ENCODE data around the gene MINAR1.

The MINAR1 gene

GRCh38 chr15:79479616-79480015, 47.5 kb downstream of the MINAR1 start:
- no peak overlapping the region for H3K14ac ChIP-seq (ENCODE audit: low read length)
- no peaks in the 10 kb centered on the region for H3K79me1 ChIP-seq (ENCODE audit: low read depth, low read length)
- H2AK5ac ChIP-seq (ENCODE audit: low read depth, low read length) = no peak overlapping the region
- no peak overlapping the region for H3K4ac ChIP-seq (ENCODE audit: low read length)
- no peak overlapping the region for H3K4me2 ChIP-seq (ENCODE audit: insufficient read depth, low read length, poor library complexity, severe bottlenecking)
- H3K4me3 ChIP-seq (ENCODE audit: low read length in 2 of 2) = no peak overlapping the region
- H3K4me1 ChIP-seq (ENCODE audit: control insufficient read depth in 2 of 2, insufficient read depth in 1 of 2, low read depth in 1 of 2, low read length in 2 of 2) = no peaks in the 10 kb centered on the region
- no peaks in the 10 kb centered on the region for H3K9me3 ChIP-seq (replicated peaks in 1 of 2; ENCODE audit: control insufficient read depth in 2 of 2, insufficient read depth in 1 of 2, low read depth in 1 of 2, low read length in 2 of 2)
- H2BK5ac ChIP-seq (ENCODE audit: low read length) = no peak overlapping the region
- H3K36me3 ChIP-seq (replicated peaks in 1 of 2; ENCODE audit: control insufficient read depth in 2 of 2, insufficient read depth in 2 of 2, low read length in 2 of 2) = no peaks in the 10 kb centered on the region
- no peak overlapping the region for H2BK12ac ChIP-seq (ENCODE audit: low read length)
- no peak for DNase-seq (ENCODE audit: low spot score)
- no peak overlapping the region for H2AFZ ChIP-seq (ENCODE audit: low read length)
- WGBS, 2 donors (ENCODE audit: extremely low coverage in 2 of 2, insufficient read length in 2 of 2, insufficient replicate concordance in 1 of 2) = no CpG with 5 or more reads among the region's 2 CpGs
- no peak overlapping the region for H3K9ac ChIP-seq (ENCODE audit: low read depth, low read length, poor library complexity)
- no peak overlapping the region for H4K8ac ChIP-seq (ENCODE audit: low read depth, low read length)
- no peak overlapping the region for H2BK120ac ChIP-seq (ENCODE audit: low read depth, low read length)
- H3K27me3 ChIP-seq (ENCODE audit: control insufficient read depth in 3 of 3, insufficient read depth in 3 of 3, low read depth in 1 of 3, low read length in 3 of 3) = no peaks in the 10 kb centered on the region
- H3K27ac ChIP-seq (replicated peaks; ENCODE audit: low read length) = no peak overlapping the region
- no peak overlapping the region for H3K18ac ChIP-seq (ENCODE audit: low read length)
- H2BK15ac ChIP-seq (ENCODE audit: low read length) = no peak overlapping the region
- H3K23ac ChIP-seq (ENCODE audit: low read depth, low read length, poor library complexity) = no peak overlapping the region
- H4K91ac ChIP-seq (ENCODE audit: low read depth, low read length, poor library complexity) = no peak overlapping the region

- Histone ChIP-seq H2BK15ac (ENCODE audit: low read length) (no peak overlapping the region), H3K4me2 (ENCODE audit: insufficient read depth, low read length, poor library complexity, severe bottlenecking) (no peak overlapping the region), H3K4me3 (ENCODE audit: low read length in 2 of 2) (no peak overlapping the region), H2AFZ (ENCODE audit: low read length) (no peak overlapping the region), H3K14ac (ENCODE audit: low read length) (no peak overlapping the region), H2BK120ac (ENCODE audit: low read depth, low read length) (no peak overlapping the region), H3K27ac (replicated peaks; ENCODE audit: low read length) (no peak overlapping the region), H3K9me3 (replicated peaks in 1 of 2; ENCODE audit: control insufficient read depth in 2 of 2, insufficient read depth in 1 of 2, low read depth in 1 of 2, low read length in 2 of 2) (no peaks in the 10 kb centered on the region), H3K4me1 (ENCODE audit: control insufficient read depth in 2 of 2, insufficient read depth in 1 of 2, low read depth in 1 of 2, low read length in 2 of 2) (no peaks in the 10 kb centered on the region), H3K36me3 (replicated peaks in 1 of 2; ENCODE audit: control insufficient read depth in 2 of 2, insufficient read depth in 2 of 2, low read length in 2 of 2) (no peaks in the 10 kb centered on the region), H4K8ac (ENCODE audit: low read depth, low read length) (no peak overlapping the region), H3K9ac (ENCODE audit: low read depth, low read length, poor library complexity) (no peak overlapping the region), H2BK5ac (ENCODE audit: low read length) (no peak overlapping the region), H2BK12ac (ENCODE audit: low read length) (no peak overlapping the region), H4K91ac (ENCODE audit: low read depth, low read length, poor library complexity) (no peak overlapping the region), H2AK5ac (ENCODE audit: low read depth, low read length) (no peak overlapping the region), H3K18ac (ENCODE audit: low read length) (no peak overlapping the region), H3K23ac (ENCODE audit: low read depth, low read length, poor library complexity) (no peak overlapping the region), H3K4ac (ENCODE audit: low read length) (no peak overlapping the region), H3K79me1 (ENCODE audit: low read depth, low read length) (no peaks in the 10 kb centered on the region), H3K27me3 (ENCODE audit: control insufficient read depth in 3 of 3, insufficient read depth in 3 of 3, low read depth in 1 of 3, low read length in 3 of 3) (no peaks in the 10 kb centered on the region)
- no peak for DNase-seq (ENCODE audit: low spot score)
- no CpG with 5 or more reads among the region's 7 CpGs for WGBS, 2 donors (ENCODE audit: extremely low coverage in 2 of 2, insufficient read length in 2 of 2, insufficient replicate concordance in 1 of 2)
These were observed 49.7 kb downstream of the MINAR1 start for GRCh38 chr15:79481793-79482192.

Measured in neuronal stem cell (in vitro differentiated cells).